Measurements from ENCODE around the gene SERPING1.

SERPING1 gene

DNA sequence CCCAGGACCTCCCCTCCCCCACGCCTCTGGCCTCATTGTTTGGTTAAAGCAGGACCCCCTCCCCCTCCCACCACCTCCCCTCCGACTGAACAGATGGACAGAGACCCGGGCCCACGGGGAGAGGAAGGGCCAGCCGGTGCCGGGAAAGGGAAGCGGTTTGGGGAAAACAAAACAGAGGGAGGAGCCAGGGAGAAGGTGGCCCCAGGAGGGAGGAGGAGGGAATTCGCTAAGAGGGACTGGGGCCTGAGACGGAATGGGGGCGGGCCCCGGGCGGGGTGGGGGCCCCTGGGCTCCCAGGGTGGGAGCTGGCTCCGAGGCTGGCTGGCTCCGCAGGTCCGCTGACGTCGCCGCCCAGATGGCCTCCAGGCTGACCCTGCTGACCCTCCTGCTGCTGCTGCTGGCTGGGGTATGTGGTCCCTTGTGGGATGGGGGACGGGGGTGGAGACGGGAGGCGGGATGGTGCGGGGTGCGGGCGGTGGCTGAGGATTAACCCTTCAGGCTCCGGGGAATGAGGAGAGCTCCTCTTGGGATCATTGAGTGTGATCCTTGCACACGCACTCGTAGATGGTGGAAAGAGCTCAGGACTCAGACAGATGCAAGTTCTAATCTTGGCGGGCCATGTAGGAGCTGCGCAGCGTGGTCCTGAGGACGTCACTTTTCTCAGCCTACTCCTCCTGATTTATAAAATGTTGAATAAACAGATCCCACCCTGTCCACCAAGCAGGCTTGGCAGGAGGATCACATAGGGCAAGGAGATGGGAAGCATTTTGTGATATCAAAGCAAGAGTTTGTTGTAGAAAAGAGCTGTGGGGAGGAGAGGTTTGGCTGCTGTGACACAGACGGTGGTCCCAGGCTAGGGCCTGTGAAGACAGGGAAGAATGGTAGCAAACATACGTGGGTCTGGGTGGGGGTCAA is 688 bp downstream of the SERPING1 start:
- DNase-seq (ENCODE audit: low read depth), result no peak

DNA sequence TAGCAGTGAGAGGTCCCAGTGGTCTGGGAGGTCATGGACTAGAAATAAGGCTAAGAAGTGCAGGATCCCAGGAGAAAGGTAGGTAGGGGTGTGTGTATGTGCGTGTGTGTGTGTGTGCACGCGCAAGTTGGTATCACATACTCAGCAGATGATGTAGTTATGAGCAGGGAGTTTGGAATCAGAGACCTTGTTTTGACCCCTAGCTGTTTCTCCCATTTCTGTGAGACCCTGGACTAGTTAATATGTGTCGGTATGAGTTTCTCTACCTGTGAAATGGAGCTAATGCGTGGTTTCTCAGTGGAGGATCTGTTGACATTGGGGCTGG is 1.3 kb downstream of the SERPING1 start:
- DNase-seq (ENCODE audit: low read depth), result peak; percentile 15

- DNase-seq (ENCODE audit: low read depth), result no peak
Observed at GRCh38 chr11:57599381-57599780, 1.9 kb downstream of the SERPING1 start.

DNA sequence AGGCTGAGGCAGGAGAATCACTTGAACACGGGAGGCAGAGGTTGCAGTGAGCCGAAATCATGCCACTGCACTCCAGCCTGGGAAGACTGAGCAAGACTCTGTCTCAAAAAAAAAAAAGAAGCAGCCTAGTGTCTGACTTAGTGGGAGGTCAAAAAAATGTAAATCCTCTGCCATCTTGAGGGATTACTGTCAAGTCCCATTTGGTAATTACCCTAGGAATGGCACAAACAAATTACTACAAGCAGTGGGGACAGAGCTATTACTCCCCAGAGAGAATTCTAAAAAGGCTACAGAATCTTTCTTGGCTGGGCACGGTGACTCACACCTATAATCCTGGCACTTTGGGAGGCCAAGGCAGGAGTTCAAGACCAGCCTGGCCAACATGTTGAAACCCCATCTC is 3.8 kb downstream of the SERPING1 start:
- DNase-seq (ENCODE audit: low read depth), result no peak

DNA sequence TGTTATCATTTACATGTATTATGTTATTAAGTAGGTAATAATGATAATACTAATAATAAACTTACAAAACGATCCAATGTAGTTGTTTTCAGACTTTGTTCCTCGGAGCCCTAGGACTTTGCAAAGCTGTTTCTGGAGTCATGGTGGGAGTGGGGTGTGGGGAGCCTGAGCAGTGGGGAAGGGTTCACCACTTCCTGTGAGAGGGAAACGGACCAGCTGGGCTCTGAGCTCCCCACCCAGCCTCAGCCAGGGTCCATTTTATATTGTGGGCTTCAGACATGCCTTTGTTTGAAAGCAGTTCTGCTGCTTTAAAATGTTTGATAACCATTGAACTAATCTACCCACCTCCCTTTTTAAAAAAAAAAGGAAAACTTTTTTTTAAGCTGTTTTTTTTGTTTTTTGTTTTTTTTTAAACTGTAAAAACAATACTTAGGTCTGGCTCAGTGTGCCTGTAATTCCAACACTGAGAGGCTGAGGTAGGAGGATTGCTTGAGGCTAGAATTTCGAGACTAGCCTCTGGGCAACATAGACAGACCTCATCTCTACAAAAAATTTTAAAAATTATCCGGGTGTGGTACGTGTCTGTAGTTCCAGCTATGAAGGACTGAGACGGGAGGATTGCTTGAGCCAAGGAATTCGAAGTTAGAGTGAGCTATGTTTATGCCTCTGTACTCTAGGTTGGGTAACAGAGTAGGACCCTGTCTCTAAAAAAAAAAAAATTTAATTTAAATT is 7.0 kb downstream of the SERPING1 start:
- DNase-seq (ENCODE audit: low read depth), result no peak

DNA sequence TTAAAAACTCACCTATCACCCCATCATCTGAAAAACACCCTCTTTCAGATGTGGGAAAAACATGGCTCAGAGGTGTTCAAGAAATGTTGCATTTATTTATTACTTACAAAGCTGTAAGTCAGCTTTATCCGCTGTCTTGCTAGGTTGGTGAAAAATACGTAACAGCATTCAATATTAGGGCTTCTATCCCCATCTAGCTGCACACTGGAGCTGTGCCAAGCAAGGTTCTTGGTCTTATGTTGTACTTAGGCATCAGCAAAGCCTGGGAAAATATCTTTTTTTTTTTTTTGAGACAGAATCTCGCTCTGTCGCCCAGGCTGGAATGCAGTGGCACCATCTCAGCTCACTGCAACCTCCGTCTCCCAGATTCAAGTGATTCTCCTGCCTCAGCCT is 7.5 kb downstream of the SERPING1 start:
- DNase-seq (ENCODE audit: low read depth), result no peak

DNA sequence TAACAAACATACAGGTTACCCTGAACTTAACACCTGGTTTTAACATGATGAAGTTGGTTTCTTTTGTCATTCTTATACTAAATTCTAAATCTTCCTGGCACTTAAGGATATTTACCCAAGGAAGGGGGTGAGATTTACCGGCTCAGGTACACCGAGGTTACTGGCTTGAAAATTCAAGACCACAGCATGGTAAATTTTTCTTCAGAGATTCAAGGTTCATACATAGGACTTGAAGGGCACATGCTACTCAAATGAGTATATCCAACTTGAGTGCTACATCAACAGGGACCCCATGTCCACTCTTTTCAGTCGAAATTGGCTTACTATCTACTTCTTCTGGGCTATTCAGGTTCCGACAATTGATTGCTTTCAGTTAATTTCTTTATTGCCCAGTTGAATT is 12.7 kb downstream of the SERPING1 start:
- DNase-seq (ENCODE audit: low read depth), result no peak

DNA sequence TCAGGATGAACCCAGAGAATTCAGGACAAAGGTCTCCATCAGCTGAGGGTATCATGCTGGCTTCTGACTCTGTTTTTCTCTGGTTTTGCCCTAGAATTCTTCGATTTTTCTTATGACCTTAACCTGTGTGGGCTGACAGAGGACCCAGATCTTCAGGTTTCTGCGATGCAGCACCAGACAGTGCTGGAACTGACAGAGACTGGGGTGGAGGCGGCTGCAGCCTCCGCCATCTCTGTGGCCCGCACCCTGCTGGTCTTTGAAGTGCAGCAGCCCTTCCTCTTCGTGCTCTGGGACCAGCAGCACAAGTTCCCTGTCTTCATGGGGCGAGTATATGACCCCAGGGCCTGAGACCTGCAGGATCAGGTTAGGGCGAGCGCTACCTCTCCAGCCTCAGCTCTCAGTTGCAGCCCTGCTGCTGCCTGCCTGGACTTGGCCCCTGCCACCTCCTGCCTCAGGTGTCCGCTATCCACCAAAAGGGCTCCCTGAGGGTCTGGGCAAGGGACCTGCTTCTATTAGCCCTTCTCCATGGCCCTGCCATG is 16.8 kb downstream of the SERPING1 start:
- no peak for DNase-seq (ENCODE audit: low read depth)

DNA sequence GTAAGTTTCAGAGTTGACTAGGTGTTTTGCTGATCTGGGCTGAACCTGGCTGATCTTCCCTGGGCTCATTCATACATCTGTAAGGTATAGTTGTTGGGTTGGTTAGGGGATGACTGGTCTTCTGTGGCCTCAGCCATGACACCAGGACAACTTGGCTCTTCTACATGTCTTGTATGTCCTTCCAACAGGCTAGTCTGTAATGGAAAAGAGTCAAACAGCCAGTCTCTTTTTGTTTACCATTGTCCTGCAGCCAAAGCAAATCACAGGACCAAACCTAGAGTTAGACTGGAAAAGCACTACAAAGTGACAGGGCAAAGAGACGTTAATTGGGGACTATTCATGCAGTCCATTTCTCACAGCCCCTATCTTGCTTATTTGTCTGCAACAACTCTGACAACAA is 17.8 kb downstream of the SERPING1 start:
- DNase-seq (ENCODE audit: low read depth), result no peak

- DNase-seq (ENCODE audit: low read depth), result no peak
Observed at GRCh38 chr11:57616595-57616994, 19.1 kb downstream of the SERPING1 start.

DNA sequence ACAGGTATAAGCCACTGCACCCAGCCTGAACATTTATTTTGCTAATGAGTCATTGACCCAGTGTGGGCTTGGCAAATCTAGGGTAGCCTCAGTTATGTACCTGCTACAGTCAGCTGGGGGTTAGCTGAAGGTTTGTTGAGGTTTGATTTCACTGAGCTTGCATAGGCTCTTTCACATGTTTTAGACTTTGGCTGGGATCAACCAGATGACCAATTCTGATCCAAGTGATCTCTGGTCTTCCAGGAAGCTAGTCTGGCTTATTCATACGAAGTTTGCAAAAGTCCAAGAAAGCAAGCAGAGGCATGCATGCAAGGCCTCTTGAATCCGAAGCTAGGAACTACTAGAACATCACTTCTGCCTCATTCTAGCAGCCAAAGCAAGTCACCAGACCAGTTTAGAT is 21.0 kb downstream of the SERPING1 start:
- DNase-seq (ENCODE audit: low read depth), result no peak

GRCh38 chr11:57619331-57619730 is 21.8 kb downstream of the SERPING1 start:
- no peak for DNase-seq (ENCODE audit: low read depth)

DNA sequence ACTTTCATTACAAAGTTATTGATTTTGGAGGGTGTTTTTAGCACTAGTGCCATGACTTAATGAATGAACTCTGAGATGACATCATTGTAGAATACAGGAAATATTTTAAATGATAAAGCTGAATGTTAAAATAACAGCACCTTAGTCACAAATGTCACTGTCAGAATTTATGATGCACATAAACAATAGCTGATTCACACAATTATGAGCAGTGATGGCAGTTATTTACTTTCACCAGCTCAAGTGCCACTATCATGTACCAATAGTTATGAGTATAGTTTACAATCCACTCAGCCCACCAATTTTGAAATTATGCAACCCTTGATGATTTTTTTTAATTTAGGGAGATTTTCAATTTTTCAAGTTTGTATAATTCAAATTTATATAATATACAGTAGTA is 23.0 kb downstream of the SERPING1 start:
- no peak for DNase-seq (ENCODE audit: low read depth)

DNA sequence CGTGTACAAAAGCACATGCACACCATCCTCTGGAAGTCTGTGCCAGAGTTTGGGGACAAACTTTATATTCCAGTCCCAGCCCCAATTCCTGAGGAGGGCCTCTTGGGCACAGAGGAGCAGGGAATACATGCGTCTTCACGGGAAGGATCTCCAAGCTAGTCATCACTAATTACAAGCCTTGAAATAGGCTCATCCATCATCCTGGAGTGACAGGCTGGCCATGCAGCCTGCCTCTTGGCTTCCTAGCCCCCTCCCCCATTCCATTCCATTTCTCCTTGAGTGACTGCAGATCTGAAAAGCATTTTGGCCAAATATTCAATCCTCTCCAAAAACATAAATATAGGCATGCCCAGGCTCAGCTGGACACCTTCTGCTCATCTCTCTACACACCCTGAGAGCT is 24.8 kb downstream of the SERPING1 start:
- DNase-seq (ENCODE audit: low read depth), result no peak

GRCh38 chr11:57624864-57625263 is 27.4 kb downstream of the SERPING1 start:
- DNase-seq (ENCODE audit: low read depth), result no peak

GRCh38 chr11:57626895-57627294 is 29.4 kb downstream of the SERPING1 start:
- no peak for DNase-seq (ENCODE audit: low read depth)

DNA sequence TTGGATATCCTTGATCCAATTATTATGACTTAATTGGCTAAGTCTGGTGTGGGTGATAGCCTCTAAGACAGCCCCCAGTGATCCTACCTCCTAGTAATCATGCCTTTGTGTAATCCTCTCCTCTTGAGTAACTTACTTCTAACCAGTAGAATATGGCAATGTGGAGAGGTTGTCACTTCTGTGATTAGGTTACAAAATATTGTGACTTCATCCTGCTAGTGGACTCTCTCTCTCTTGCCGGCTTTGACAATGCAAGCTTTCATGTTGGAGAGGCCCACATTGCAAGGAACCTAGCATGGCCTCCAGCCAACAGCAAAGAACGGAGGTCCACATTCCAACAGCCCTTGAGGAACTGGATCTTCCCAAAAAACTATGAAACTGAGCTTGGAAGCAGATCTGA is 32.7 kb downstream of the SERPING1 start:
- DNase-seq (ENCODE audit: low read depth), result no peak

DNA sequence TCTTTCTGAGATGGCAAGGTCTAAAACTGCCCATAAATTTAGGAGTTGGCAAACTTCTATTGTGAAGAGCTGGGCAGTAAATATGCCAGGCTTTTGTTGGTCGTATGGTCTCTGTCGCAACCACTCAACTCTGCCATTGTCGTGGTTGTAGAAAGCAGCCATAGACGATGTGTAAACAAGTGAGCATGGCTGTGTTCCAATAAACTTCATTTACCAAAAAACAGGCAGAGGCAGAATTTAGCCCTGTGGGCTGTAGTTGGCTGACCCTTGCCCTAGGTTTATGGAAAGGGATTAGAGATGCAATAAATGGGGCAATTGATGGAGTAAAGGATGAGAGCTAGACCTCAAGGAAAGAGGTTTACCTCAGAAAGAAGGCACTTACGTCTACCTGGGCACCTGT is 34.6 kb downstream of the SERPING1 start:
- DNase-seq (ENCODE audit: low read depth), result no peak

- no peak for DNase-seq (ENCODE audit: low read depth)
Observed at GRCh38 chr11:57633394-57634070, 36.0 kb downstream of the SERPING1 start.

- DNase-seq (ENCODE audit: low read depth), result no peak
Observed at GRCh38 chr11:57634311-57634710, 36.8 kb downstream of the SERPING1 start.

DNA sequence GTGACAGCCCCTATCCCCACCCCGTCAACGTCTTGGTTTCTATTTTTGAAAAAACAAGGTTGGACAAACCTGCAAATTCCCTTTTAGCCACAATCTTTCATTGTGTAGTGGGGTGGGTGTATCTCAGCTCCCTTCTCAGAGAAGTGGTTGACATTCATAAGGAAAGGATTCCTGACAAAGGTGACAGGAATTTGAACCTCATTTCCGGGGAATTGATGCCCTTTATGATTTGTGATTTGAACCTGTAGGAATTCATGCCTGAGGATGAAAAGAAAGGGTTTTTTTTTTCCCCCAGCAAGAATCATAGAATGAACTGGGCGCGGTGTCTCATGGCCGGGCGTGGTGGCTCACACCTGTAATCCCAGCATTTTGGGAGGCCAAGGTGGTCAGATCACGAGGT is 37.8 kb downstream of the SERPING1 start:
- no peak for DNase-seq (ENCODE audit: low read depth)

DNA sequence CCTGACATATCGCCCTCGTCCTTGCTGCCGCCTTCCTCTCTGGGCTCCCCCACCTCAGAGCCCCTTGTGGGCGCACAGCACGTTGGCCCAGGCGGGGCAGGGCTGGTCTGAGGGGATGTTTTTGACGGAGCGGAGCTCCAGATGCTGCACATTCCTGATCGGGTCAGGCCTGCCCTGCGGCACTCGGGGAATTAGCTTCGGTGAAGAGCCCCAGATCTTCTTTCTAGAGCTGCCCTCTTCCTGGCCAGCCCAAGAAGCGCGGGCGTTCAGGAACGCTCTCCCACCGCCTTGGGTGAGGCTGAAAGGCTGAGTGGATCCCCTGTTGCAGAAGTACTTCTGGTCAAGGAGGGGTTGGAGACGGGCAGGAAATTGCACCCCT is 40.1 kb downstream of the SERPING1 start:
- DNase-seq (ENCODE audit: low read depth), result no peak
